ENCODE data around the gene CCT5. TPM values are rescaled to one million over a fixed set of nuclear protein-coding genes. Genes with fewer than 3 reads are reported as not detected.

The CCT5 gene
- total RNA-seq, 1 donor from 2014 or later: 66.1 TPM

- no peaks in the 10 kb centered on the region for H3K27me3 ChIP-seq
- no peaks in the 10 kb centered on the region for H3K36me3 ChIP-seq
- no peak overlapping the region for H3K27ac ChIP-seq
- intact Hi-C loops (cut with DNase I): no loop called here
- TF ChIP-seq, protein P1, sequence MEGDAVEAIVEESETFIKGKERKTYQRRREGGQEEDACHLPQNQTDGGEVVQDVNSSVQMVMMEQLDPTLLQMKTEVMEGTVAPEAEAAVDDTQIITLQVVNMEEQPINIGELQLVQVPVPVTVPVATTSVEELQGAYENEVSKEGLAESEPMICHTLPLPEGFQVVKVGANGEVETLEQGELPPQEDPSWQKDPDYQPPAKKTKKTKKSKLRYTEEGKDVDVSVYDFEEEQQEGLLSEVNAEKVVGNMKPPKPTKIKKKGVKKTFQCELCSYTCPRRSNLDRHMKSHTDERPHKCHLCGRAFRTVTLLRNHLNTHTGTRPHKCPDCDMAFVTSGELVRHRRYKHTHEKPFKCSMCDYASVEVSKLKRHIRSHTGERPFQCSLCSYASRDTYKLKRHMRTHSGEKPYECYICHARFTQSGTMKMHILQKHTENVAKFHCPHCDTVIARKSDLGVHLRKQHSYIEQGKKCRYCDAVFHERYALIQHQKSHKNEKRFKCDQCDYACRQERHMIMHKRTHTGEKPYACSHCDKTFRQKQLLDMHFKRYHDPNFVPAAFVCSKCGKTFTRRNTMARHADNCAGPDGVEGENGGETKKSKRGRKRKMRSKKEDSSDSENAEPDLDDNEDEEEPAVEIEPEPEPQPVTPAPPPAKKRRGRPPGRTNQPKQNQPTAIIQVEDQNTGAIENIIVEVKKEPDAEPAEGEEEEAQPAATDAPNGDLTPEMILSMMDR (IDR thresholded peaks at IDR 0.05): no peak
- no peak for DNase-seq (ENCODE audit: low spot score in 2 of 2)
- H3K4me3 ChIP-seq: no peak overlapping the region
- no peaks in the 10 kb centered on the region for H3K4me1 ChIP-seq
- H3K9me3 ChIP-seq: no peaks in the 10 kb centered on the region
These were observed 29.8 kb upstream of the CCT5 start for GRCh38 chr5:10220248-10220647.

DNA sequence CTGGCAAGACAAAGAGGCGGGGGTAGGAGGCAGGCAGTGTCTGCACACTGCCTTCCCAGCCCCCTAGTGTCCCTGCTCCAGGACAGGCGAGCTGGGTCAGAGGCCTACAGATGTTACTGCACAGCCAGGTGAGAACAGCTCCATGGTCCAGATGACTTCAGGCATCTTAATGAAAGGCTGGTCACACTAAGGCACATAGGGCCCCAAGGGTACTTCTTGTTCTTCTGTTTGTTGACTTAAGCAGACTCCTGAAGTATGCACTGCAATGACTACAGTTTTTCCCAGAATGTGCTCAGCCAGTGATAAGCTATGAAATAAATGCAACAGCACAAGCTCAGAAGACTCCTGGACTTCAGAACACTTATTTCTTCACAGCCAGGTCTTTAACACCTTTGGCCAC is 27.8 kb upstream of the CCT5 start:
- Histone ChIP-seq H3K4me3 (no peak overlapping the region), H3K27ac (no peak overlapping the region), H3K36me3 (no peaks in the 10 kb centered on the region), H3K4me1 (no peaks in the 10 kb centered on the region), H3K9me3 (no peaks in the 10 kb centered on the region), H3K27me3 (no peaks in the 10 kb centered on the region)
- DNase-seq (ENCODE audit: low spot score in 2 of 2): no peak
- intact Hi-C loops (cut with DNase I): no loop called here
- TF ChIP-seq, protein P1 (IDR thresholded peaks at IDR 0.05): no peak

DNA sequence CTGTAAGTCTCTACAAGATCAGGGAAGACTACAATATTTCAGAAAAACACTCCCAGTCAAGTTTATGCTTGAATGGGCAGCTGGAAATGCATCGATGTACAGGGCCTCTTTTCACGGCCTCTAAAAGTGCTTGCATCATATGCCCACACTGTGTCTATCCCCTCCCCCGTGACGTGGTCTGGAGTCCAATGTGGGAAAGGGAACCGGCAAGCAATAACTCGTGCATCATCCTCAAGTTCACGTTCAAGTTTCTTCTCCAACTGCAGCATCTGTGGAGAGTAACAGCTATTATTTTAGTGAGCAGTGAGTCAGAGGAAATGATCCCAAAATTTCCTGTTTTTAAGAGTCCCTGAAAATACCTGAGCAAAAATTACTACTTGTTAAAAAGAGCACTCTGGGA is 22.7 kb upstream of the CCT5 start:
- no peak for DNase-seq (ENCODE audit: low spot score in 2 of 2)
- no peaks in the 10 kb centered on the region for H3K36me3 ChIP-seq
- TF ChIP-seq, protein P1 (IDR thresholded peaks at IDR 0.05): no peak
- no peaks in the 10 kb centered on the region for H3K27me3 ChIP-seq
- no peaks in the 10 kb centered on the region for H3K9me3 ChIP-seq
- H3K4me3 ChIP-seq: no peak overlapping the region
- intact Hi-C loops (cut with DNase I): no loop called here
- H3K27ac ChIP-seq: no peak overlapping the region
- H3K4me1 ChIP-seq: no peaks in the 10 kb centered on the region

DNA sequence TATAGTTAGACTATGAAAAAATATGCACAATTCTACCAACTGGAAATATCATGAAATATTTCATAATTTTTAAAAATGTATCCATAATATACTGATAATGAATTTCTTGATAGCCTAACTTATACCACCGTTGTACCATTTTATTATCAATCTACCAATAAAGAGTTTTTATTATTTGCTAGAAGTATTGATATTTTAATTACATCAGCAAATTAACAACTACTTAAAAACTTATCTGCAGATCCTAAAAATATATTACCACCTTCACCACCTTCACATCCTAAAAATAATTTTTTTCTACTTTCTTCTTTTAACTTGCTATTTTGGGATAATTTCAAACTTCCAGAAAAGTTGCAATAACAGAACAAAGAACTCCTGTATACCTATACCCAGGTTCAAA is 21.8 kb upstream of the CCT5 start:
- Histone ChIP-seq H3K27ac (no peak overlapping the region), H3K4me3 (no peak overlapping the region), H3K27me3 (no peaks in the 10 kb centered on the region), H3K4me1 (no peaks in the 10 kb centered on the region), H3K9me3 (no peaks in the 10 kb centered on the region), H3K36me3 (no peaks in the 10 kb centered on the region)
- DNase-seq (ENCODE audit: low spot score in 2 of 2): no peak
- intact Hi-C loops (cut with DNase I): no loop called here
- TF ChIP-seq, protein P1 (IDR thresholded peaks at IDR 0.05): no peak

DNA sequence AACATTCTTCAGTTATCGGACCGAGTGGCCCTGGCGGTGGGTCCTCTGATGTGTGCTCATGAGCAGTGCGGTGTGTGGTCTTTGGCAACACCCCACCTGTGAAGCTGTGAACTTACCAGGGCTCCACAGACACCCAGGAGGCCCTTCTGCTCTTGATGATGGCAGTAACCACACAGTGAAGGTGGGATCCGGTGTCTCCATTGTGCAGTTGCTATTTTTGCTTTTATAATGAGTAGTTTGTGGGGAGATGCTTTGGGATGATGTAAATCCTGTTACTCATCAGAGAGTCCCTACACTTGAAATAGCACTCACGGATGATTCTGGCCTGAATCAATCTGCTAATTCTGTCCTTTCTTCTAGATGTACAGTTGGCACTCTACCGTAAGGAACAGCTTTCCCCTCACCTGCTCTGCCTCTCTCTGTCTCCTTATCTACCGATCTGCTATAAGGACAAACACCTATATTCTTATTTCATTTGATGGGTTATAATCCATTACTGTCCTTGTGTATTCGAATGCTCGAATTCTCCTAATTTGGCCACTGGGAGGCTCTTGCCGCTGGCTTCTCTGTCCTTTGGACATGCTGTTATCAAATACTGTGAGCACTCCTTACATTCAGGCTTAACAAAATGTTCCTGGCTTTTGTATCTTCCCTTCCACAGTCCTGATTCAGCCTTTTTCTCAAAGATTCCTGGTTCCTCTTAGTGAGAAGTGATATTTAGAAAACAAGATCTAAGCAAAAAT is 20.6 kb upstream of the CCT5 start:
- DNase-seq (ENCODE audit: low spot score in 2 of 2): no peak
- TF ChIP-seq, protein P1 (IDR thresholded peaks at IDR 0.05): no peak
- intact Hi-C loops (cut with DNase I): no loop called here

More for the DNA sequence above, 20.6 kb upstream of the CCT5 start:
- Histone ChIP-seq H3K27me3 (no peaks in the 10 kb centered on the region), H3K27ac (no peak overlapping the region), H3K4me1 (no peaks in the 10 kb centered on the region), H3K4me3 (no peak overlapping the region), H3K9me3 (no peaks in the 10 kb centered on the region), H3K36me3 (peaks cover 0 to 2% of the 10 kb centered on the region in 2 donors)

Data from ascending aorta (tissue), 2 donors.